ENCODE measurements around the gene KLF6. TPM values are rescaled to one million over a fixed set of nuclear protein-coding genes. Genes with fewer than 3 reads are reported as not detected.

The KLF6 gene
- total RNA-seq, 2 experiments from 2014 or later = 19.2 to 43.0 TPM

DNA sequence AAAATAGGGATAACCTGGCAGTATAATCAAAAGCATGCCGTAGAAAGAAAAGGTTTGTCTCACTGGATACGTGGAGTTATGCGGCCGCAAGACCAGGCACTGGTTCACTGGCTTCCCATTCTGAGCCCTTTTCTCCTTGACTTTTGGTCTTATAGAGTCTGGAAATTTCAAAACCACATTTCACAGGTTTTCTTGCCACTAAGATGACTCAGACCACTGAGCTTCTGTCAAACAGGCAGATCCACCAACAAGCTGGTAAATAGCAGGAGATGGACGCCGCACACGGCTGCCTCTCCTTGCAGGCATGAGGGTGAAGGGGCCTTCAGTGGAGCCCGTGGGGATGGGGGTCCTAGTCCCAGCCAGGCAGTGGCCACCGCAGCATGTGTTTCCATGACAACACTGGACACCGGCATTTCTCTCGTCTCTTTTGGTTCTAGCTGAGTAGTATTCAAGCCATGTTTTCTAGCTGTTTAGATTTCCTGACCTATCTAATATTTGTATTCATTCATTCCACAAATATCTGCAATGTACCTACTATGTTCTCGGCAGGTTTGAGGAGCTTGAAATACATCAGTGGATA is 55.5 kb downstream of the KLF6 start:
- Histone ChIP-seq H4K20me1 (ENCODE audit: insufficient read depth, low read length) (no peaks in the 10 kb centered on the region), H3K27ac (ENCODE audit: low read depth, low read length, poor library complexity, severe bottlenecking) (no peak overlapping the region), H3K4me1 (ENCODE audit: insufficient read depth, low read length, poor library complexity, severe bottlenecking) (no peaks in the 10 kb centered on the region), H2AFZ (ENCODE audit: low read length) (no peak overlapping the region), H3K9me3 (ENCODE audit: low read length) (no peaks in the 10 kb centered on the region), H3K9me2 (ENCODE audit: insufficient read depth, low read length) (no peaks in the 10 kb centered on the region), H3K4me2 (ENCODE audit: low read length) (no peak overlapping the region), H3K79me2 (ENCODE audit: insufficient read depth, low read depth, low read length) (no peaks in the 10 kb centered on the region), H3K36me3 (ENCODE audit: insufficient read depth, low read length) (no peaks in the 10 kb centered on the region), H3K4me3 (ENCODE audit: low read depth, low read length, poor library complexity, severe bottlenecking) (no peak overlapping the region)
- no TSS peak for BruUV-seq (replicated peaks)
- TF ChIP-seq, protein P1, sequence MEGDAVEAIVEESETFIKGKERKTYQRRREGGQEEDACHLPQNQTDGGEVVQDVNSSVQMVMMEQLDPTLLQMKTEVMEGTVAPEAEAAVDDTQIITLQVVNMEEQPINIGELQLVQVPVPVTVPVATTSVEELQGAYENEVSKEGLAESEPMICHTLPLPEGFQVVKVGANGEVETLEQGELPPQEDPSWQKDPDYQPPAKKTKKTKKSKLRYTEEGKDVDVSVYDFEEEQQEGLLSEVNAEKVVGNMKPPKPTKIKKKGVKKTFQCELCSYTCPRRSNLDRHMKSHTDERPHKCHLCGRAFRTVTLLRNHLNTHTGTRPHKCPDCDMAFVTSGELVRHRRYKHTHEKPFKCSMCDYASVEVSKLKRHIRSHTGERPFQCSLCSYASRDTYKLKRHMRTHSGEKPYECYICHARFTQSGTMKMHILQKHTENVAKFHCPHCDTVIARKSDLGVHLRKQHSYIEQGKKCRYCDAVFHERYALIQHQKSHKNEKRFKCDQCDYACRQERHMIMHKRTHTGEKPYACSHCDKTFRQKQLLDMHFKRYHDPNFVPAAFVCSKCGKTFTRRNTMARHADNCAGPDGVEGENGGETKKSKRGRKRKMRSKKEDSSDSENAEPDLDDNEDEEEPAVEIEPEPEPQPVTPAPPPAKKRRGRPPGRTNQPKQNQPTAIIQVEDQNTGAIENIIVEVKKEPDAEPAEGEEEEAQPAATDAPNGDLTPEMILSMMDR (conservative IDR thresholded peaks at IDR 0.05; ENCODE audit: low read length) = no peak
- TF ChIP-seq EZH2phosphoT487 (IDR thresholded peaks at IDR 0.05; ENCODE audit: borderline replicate concordance, low read depth, low read length) = no peak
- CTCF ChIA-PET (ENCODE audit: unreplicated experiment) = no interaction called here
- no peak for DNase-seq (ENCODE audit: low spot score)
- POLR2A ChIA-PET = interaction anchor here (0.5 kb wide), 1 partner anchor 1085 kb away, joined by 3 read pairs; no protein-coding TSS in a partner anchor
- intact Hi-C loops (cut with micrococcal nuclease; ENCODE audit: unreplicated experiment) = no loop called here

DNA sequence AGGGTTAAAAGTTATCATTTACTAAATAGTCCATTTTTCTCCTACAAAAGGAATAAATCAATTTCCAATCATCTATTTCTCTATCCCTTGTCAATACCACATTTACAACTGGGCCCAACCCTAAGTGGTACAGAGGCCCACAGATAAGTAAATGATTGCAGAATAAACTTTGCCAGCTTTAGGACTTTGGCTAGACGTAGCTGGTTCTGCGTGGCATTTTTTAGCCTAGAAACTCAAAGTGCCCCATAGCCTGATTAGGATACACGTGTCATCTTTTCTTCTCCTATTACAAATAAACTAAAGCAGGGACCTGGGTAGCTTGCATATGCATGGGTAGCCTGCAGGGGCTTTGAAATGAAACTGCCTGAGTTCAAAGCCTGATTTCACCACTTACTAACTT is 56.4 kb downstream of the KLF6 start:
- TF ChIP-seq, protein P1 (conservative IDR thresholded peaks at IDR 0.05; ENCODE audit: low read length) = no peak
- no peak for TF ChIP-seq EZH2phosphoT487 (IDR thresholded peaks at IDR 0.05; ENCODE audit: borderline replicate concordance, low read depth, low read length)
- H3K79me2 ChIP-seq (ENCODE audit: insufficient read depth, low read depth, low read length) = no peaks in the 10 kb centered on the region
- no peak overlapping the region for H3K27ac ChIP-seq (ENCODE audit: low read depth, low read length, poor library complexity, severe bottlenecking)
- no peak overlapping the region for H3K4me2 ChIP-seq (ENCODE audit: low read length)
- ChIA-PET CTCF (ENCODE audit: unreplicated experiment) (no interaction called here), POLR2A (no interaction called here)
- intact Hi-C loops (cut with micrococcal nuclease; ENCODE audit: unreplicated experiment) = no loop called here
- H3K4me3 ChIP-seq (ENCODE audit: low read depth, low read length, poor library complexity, severe bottlenecking) = no peak overlapping the region
- H3K9me2 ChIP-seq (ENCODE audit: insufficient read depth, low read length) = no peaks in the 10 kb centered on the region
- no peak for DNase-seq (ENCODE audit: low spot score)
- BruUV-seq (replicated peaks) = no TSS peak
- no peaks in the 10 kb centered on the region for H3K9me3 ChIP-seq (ENCODE audit: low read length)
- no peaks in the 10 kb centered on the region for H3K4me1 ChIP-seq (ENCODE audit: insufficient read depth, low read length, poor library complexity, severe bottlenecking)
- H3K36me3 ChIP-seq (ENCODE audit: insufficient read depth, low read length) = no peaks in the 10 kb centered on the region
- no peaks in the 10 kb centered on the region for H4K20me1 ChIP-seq (ENCODE audit: insufficient read depth, low read length)
- no peak overlapping the region for H2AFZ ChIP-seq (ENCODE audit: low read length)

DNA sequence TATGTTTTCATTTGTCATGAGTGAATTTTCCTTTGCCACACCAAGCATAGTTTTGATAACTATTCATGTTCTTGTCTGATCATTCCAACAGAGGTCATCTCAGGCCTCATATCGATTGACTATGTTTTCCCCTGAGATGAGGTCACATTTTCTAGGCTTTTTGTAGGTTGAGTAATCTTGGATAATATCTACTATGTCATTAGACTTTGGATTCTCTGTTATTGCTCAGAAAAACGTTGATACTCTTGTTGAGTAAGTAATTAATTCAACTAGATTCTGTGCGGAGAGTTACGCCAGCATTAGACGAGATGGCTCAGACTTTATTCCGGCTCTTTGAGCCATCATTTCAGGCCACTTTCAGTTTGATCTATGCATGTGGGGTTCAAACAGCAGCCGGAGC is 57.7 kb downstream of the KLF6 start:
- H4K20me1 ChIP-seq (ENCODE audit: insufficient read depth, low read length) = no peaks in the 10 kb centered on the region
- intact Hi-C loops (cut with micrococcal nuclease; ENCODE audit: unreplicated experiment) = no loop called here
- no peaks in the 10 kb centered on the region for H3K36me3 ChIP-seq (ENCODE audit: insufficient read depth, low read length)
- no peak overlapping the region for H3K4me2 ChIP-seq (ENCODE audit: low read length)
- H3K27ac ChIP-seq (ENCODE audit: low read depth, low read length, poor library complexity, severe bottlenecking) = no peak overlapping the region
- no peak for DNase-seq (ENCODE audit: low spot score)
- CTCF ChIA-PET (ENCODE audit: unreplicated experiment) = no interaction called here
- no peak for TF ChIP-seq EZH2phosphoT487 (IDR thresholded peaks at IDR 0.05; ENCODE audit: borderline replicate concordance, low read depth, low read length)
- TF ChIP-seq, protein P1 (conservative IDR thresholded peaks at IDR 0.05; ENCODE audit: low read length) = no peak
- no peak overlapping the region for H3K4me3 ChIP-seq (ENCODE audit: low read depth, low read length, poor library complexity, severe bottlenecking)
- no peaks in the 10 kb centered on the region for H3K9me3 ChIP-seq (ENCODE audit: low read length)
- no peaks in the 10 kb centered on the region for H3K9me2 ChIP-seq (ENCODE audit: insufficient read depth, low read length)
- BruUV-seq (replicated peaks) = no TSS peak
- H3K79me2 ChIP-seq (ENCODE audit: insufficient read depth, low read depth, low read length) = no peaks in the 10 kb centered on the region
- POLR2A ChIA-PET = interaction anchor here (0.6 kb wide), 1 partner anchor 295 kb away, joined by 3 read pairs; no protein-coding TSS in a partner anchor
- no peaks in the 10 kb centered on the region for H3K4me1 ChIP-seq (ENCODE audit: insufficient read depth, low read length, poor library complexity, severe bottlenecking)
- no peak overlapping the region for H2AFZ ChIP-seq (ENCODE audit: low read length)
